GM19397 (cell line): Measurements from ENCODE around the gene GAREM1.
"Not testable (repeated sequence)": the region's sequence is repeated elsewhere in the genome, so short reads cannot be mapped to it uniquely, and the experiment has no call there.

ENCODE experiments used
- ATAC-seq: cut with Tn5 transposase; IDR thresholded peaks from one replicate; pipeline ENCODE4 v1.9.1; 2021; ENCODE audit warnings: mild to moderate bottlenecking, moderate library complexity; ENCODE audit not compliant: unreplicated experiment

The GAREM1 gene

DNA sequence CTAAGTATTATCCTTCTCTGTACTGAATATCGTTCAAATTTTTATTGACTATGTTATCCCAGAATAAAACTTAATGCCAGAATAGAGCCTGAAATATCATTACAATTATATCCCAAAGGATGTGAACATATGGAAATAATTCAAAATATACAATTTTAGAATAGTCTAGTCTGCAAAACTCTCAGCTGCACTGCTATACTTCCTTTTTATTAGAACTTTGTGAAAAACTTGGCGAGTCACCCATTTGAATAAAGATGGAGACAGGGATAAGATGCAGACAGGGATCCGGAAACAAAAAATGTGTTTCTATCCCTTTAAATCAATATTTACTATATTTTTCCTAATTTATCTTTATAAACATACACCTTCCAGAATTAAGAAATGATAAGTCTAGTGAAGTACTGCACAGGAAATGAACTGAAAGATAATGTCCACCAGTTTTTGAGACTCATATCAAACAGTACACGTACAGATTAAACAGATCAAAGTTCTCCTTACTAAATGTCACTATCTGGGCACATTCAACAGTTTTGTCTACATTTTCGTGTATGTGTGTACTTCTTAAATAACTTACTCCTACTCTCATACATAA, 173.0 kb downstream of the GAREM1 start:
- no peak for ATAC-seq

DNA sequence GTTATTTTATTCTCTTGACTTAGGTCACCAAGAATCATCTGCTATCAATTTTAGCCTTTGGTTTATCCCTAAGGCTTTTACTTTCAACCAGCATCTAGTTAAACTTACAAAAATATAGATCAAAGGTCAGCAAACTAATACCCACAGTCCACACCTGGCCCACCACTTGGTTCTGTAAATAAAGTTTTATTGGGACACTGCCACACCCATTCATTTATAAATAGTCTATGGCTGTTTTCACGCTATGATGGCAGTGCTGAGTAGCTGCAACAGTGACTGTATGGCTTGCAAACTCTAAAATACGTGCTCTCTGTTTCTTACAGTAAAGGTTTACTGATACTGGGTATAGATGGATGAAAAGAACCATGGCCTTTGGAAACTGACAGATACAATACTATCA, 173.8 kb downstream of the GAREM1 start:
- no peak for ATAC-seq

DNA sequence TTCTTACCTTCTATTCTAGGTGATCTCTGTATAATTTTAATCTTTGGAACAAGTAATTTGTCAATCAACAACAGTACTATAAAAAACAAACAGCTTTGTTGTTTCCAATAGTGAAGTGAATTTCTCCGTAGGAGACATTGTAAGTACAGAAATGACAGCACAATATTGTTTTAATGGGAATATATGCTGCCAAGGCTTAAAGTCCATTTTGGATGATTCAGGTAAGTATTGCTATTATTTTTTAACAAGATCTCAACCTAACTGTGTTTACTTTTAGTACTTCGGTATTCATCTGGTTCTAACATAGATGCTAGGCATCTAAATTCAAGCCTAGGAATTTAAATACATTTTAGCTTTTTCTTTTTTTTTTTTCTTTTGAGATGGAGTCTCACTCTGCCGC, 175.1 kb downstream of the GAREM1 start:
- ATAC-seq, result no peak

DNA sequence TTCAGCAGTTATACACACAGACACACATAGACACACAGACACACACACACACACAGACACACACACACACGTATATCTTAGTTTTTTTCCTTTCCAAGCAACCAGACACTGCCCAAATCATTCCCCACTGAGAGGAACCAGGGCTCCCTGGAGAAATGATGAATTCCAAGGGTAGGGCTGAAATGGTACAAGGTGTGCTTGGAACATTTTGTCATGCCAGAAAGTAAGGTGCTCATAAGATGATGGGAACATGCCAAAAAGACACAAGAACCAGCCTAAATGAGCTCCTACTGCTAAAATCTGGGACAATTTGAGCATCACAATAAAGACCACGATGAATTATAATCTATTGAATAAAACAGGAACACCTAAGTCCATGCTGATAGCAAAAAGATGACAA, 177.6 kb downstream of the GAREM1 start:
- ATAC-seq, result no peak

DNA sequence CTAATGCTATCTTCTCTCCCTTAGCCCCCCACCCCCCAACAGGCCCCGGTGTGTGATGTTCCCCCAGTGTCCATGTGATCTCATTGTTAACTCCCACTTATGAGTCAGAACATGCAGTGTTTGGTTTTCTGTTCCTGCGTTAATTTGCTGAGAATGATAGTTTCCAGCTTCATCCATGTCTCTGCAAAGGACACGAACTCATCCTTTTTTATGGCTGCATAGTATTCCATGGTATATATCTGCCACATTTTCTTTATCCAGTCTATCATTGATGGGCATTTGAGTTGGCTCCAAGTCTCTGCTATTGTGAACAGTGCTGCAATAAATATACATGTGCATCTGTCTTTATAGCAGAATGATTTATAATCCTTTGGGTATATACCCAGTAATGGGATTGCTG, 179.1 kb downstream of the GAREM1 start:
- not testable (repeated sequence) for ATAC-seq

DNA sequence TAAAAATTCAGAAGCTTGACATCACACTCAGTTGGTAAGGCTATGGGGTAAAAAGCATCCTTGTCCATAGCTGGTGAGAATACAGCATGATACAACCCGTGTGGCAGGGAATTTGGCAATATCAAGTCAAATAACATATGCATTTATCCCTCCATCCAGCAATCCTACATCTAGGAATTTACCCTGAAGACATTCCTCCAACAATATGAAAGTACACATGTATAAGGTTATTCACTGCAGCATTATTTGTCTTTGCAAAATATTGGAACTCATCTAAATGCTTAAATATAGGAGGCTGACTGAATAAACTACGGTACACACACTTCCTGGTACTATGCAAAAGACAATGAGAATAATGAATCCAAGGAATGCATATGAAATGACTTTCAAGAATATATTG, 179.9 kb downstream of the GAREM1 start:
- no peak for ATAC-seq

DNA sequence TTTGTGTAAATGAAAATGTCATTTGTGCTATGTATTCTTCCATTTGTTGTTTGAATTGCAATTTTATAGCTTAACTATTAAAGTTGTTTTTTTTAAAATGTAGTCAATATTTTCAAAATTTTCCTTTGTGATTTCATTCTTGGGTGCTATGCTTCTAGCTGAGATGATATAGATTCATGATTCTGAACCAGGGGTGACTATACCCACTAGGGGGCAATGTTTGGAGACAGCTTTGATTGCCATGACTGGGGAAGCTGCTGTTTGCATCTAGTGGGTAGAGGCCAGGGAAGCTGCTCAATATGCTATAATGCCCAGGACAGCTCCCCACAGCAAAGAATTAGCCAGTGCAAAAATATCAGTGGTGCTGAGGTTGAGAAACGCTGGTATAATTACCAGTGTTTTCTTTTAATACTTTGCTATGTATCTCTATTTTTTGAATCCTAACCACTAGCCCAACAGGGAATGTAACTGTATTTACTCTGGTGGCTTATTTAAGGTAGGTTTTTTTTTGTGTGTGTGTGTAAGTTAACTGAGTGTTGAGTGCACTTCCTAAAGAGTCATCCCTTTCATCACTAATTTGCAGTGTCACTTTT, 181.1 kb downstream of the GAREM1 start:
- ATAC-seq, result peak; percentile 75

DNA sequence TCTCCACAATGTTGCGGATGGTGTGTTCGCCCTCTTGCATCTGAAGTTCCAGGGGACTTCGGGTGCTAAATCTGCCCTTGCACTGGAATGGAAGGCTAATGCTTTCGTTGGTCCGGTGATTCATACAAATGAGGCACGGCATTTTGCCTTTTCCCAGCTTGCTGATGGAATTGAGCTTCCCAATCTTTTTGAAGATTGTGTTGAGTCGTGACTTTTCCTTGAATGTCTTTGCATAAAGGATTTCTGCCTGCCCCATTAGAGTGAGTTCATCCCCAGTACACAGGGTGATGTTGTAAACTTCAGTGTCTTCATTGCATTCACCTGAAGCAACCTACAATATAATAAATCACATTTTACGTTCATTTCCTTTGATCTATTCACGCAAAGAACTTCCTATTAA, 182.8 kb downstream of the GAREM1 start:
- no peak for ATAC-seq

DNA sequence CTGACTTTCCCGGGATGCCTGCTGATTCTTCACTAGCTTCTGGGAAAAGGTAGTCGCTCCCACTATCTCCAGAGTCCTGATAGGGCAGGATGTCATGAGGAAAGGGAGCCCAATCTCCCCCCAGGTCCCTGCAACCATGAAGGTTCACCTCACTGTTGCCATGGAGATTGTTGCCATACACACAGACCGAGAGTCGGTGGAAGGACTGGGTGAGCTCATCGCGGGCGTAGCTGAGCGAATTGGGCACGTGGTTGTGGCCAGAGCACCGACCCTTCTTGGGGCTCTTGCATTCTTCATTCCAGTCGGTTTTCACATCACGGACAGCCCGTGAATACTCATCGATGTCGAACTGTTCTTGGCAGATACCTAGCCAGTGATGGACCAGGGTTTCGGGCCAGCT, 183.4 kb downstream of the GAREM1 start:
- ATAC-seq, result no peak

DNA sequence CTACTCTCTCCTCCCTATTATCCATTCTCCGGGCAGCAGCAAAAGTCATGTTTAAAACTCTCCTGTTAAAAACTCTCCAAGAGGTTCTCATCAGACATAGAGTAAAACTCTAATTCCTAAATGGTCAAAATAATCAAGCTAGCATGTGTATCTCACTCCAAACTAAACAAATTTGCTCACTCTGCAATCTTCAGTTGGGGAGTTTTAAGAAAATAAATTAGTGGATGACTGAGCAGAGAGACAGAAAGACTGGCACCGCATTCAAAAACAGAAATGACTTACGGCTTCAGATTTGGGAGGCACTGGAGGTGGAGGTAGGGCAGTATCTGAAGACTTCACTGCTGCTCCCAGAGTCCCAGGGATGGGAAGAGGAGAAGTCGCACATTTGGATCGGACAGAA, 183.9 kb downstream of the GAREM1 start:
- no peak for ATAC-seq

DNA sequence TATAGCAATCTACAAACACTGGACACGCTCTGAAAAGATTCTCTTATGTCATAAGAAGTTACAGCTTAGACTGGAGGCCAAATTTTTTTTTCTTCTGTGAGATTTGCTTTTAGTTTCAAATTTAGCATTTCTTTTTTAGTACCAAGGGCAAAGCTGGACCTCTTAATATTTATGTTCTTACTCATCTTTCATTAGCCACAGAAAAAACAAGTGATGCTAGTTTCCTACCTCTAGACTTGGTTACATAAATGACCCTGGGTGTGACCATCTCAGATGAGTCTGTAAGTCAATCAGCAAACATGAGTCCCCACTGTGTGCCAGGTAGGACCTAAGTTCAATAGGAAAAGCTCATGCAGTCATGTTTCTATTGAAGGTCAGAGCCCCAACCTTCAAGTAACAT, 186.4 kb downstream of the GAREM1 start:
- no peak for ATAC-seq

DNA sequence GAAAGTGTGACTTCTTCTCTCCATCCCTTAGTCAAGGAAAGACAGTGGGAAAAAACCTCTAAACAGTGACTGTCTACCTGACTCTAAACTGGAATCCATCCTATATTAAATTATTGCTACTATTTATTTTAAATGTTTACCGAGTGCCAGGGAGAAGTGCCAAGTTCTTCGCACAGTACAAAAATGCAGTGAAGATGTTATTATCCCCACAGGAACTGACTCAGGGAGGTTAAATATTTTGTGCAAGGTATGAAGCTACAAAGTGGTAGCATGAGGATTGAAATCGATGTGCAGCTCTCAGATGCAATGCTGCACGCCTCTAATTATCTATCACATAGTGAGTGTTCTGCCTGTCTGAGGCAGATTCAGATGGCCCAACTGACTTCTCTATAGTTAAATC, 189.8 kb downstream of the GAREM1 start:
- no peak for ATAC-seq

DNA sequence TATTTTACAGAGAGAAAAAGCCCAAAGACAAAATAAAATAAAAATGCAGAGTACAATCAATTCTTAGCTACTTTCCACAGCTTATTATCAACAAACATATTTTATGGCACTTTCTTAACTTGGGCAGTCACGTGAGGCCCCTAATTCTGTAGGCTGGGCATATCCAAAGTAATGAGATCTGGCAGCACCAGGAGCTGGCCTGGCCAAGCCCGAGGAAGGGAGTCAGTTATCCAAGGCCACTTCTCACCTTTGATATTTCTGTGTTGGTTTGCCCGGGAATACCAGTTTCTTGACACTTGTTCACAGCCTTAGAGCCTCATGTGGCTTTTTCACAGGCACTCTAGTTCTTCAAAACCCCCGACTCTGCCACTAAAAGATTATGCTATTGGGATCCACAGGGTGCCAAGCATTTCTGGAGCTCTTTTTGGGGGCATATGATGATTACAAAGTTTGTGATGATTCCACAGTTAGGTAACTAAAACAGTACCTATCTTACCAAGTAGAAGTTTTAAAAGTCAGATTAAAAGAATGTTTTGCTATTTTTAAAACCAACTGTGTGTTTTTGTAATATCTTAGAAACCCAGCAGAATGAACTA, 190.4 kb downstream of the GAREM1 start:
- ATAC-seq, result no peak

DNA sequence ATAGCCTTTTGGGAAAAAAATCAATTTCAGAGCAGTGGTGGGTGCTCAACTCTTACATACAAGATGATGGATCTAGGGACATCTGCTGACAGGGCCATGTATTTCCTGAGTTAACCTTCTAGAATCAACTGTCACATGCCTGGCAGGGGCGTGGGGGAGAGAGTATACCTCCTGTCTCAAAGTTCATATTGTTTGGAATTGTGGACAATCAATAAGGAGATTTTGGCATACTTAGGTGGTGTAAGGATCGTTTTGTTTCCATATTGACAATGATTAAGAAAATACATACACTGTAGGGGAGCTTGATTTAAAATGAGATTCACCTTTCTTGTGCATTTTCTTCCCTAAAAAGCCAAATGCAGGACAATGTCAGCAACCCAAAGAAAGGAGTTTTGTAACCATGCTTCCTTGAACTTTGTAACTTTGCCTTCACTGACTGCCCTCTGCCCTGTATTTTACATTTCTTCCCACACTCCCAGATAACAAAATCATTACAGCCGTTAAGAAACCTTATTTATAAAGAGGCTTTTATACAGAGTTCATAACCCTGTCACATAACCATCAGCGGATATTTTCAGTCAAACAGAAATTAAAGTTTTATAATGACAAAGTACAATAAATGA, 192.4 kb downstream of the GAREM1 start:
- ATAC-seq, result no peak

DNA sequence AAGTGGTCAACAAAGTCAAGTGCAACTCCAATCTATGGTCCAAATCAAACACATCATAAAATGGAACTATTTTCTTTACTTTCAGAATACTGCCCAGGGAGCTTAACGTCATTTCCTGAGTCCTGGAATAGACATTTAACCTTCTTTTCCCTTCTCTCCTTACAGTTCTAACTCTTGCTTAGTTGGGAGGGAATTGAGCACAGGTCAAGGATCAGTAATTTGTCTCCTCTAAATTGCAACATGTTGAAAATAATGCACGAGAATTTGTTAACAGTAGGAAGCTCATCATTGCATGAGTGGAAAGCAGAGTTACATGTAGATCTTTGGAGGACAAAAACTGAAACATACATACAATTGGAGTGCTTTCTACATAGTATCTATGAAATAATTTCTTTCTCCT, 193.1 kb downstream of the GAREM1 start:
- no peak for ATAC-seq

DNA sequence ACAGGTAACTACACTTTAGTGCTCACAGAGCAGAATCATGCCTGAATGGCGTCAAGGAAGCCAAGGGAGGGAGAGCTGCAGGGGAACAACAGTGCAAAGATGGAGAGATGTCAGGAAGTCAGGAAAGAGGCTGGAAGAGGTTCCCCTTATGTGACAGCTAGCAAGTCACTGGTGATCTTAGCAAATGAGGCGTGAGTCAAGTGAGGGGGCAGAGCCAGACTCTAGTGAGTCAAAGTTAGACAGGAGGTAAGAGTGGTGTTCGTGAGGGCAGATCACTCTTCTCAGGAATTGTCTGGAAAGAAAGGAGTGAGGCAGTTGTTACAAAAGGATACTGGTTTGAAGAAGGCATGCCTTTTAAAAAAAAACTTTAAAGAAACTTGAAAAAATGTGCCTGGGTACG, 193.8 kb downstream of the GAREM1 start:
- no peak for ATAC-seq

DNA sequence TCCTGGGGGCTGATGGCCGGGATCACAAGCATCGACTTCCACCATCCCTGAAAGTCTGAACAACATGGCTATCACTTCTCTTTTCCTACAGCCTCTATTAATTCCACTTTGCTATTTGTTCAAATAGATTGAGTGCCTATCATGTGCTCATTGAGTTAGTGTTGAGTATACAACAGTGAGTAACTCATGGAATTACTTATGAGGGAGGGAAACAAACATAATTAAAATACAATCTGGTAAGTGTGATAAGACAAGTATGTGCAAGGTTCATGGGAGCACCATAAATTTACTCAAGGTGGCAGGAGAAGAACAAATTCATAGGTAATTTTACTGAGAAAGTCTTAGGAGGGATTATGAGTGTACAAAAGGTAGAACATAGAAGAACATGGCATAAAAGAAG, 194.4 kb downstream of the GAREM1 start:
- ATAC-seq, result no peak

DNA sequence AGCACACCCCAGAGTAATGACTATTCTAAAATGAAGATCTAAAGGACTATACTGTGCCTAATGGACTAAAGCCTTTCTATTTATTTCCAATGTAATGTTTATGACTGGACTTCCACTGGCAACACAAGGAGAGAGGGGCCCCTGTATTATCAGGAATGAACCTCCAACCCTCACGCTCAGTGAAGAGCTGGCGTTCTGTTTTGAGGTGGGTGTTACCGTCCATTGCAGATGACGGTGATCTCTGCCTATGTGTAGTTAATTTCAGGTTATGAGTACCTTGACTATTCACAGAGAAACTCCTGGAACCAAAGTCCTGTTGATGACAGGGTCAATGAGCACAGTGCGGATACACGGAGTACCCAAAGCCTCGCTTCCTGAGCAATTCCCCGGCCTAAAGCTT, 195.5 kb downstream of the GAREM1 start:
- no peak for ATAC-seq

DNA sequence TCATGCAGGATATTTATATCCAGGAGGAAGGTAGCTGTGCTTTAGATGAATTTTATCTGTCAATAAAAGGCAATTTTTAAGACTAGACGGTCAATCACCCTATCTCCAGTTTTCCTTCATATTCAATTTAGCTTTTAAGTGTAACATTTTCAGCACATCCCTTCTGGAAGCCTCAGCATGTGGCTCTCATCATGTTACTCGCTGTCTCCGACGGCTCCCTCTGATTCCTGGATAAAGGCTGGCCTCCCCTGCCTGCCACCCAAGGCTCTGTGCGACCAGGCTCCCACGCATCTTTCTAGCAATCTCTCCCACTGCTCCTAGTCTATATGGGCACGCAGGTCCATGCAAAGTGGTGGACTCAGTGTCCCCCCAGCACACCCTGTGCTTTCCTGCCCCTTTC, 196.4 kb downstream of the GAREM1 start:
- ATAC-seq, result no peak

DNA sequence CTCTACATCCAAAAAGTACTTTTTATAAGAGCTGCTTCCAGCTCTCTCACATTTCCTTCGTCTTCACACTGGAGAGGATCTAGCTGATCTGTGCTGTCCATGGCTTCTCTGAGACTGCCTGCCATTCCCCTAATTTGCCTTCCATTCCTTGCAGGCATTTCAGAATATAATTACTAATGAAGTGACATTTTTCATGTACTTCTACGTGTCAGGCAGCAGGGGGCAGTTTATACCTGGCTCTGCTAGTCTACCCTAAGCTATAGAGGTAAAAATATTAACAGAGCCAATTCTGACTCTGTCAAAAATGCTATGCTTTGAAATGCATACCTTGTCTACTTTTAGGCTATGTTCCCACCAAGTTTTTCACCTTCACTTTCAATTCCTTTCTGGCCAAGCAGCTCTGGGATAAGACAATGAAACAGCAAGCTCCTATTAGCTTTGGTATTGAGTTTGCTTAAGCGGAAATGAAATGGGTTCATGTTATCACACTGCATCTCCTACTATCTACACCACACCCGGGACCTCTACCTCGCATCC, 198.9 kb downstream of the GAREM1 start:
- ATAC-seq, result no peak

DNA sequence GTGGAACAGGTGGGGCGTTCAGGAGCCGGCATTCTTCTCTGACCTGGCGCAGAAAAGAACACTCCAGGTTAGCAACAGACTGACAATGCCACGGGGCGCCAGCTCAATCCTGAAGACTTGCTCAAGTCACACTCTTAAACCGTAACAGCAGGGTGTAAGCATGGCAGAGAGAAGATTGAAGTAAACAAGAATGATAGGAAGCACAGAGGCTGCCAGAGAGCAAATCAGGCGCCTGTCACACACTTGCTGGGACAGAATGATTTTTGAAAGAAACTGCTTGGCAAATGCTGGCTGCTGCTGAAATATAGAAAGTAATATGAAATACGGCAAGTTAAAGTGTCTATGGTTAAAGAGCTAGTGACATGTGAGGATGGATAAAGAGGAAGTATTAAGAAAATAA, 200.3 kb downstream of the GAREM1 start:
- no peak for ATAC-seq

DNA sequence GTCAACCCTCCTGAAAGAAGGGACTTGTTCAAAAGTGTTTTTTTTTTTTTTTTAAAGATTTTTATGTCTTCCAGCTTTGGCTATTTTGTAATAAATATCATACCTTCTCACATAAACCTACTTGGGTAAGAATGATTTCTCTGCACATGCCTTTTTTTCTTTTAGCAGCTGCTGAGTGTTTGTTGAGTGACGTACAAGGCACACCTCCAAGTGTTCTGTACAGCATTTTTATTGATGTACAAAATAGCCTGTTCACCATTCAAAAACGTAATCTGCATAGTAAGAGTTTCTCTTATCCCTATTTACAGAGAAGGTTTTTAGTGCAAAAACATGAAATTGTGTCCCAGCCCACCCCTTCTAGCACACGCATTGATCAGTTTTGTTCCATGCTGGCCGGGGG, 203.2 kb downstream of the GAREM1 start:
- ATAC-seq, result no peak
